ENCODE measurements around the gene MPI. TPM values are rescaled to one million over a fixed set of nuclear protein-coding genes. Genes with fewer than 3 reads are reported as not detected.

The MPI gene
- total and polyA plus RNA-seq, 2 experiments from 2014 or later, result 18.0 to 74.2 TPM

- TF ChIP-seq ZNF462 (CRISPR knock-in tag; IDR thresholded peaks at IDR 0.05), result no peak
Observed at GRCh38 chr15:74866090-74866489, 23.8 kb upstream of the MPI start (continued).

- H2AFZ ChIP-seq, result no peak overlapping the region
- Mint-ChIP-seq H3K36me3 (ENCODE audit: low read depth) (peaks cover 19% of the 10 kb centered on the region; the same call in 2 of the 3 replicates), H3K27ac (no peak overlapping the region), H3K4me3 (no peak overlapping the region), H3K9me3 (no peaks in the 10 kb centered on the region), H3K27me3 (ENCODE audit: insufficient read depth, low read depth, poor library complexity) (peaks cover 11% of the 10 kb centered on the region), H3K4me1 (peaks cover 21% of the 10 kb centered on the region)
- H3K36me3 ChIP-seq (ENCODE audit: insufficient read depth), result no peaks in the 10 kb centered on the region
- H4K20me1 ChIP-seq (replicated peaks; ENCODE audit: insufficient read depth), result peaks cover 37% of the 10 kb centered on the region
- H3K4me1 ChIP-seq (ENCODE audit: insufficient read depth), result no peaks in the 10 kb centered on the region
- no peak overlapping the region for H3K27ac ChIP-seq (ENCODE audit: low read depth)
- H3K27me3 ChIP-seq (ENCODE audit: insufficient read depth), result no peaks in the 10 kb centered on the region
- no peaks in the 10 kb centered on the region for H3K9me2 ChIP-seq (ENCODE audit: insufficient read depth)
- no peak overlapping the region for H3K4me3 ChIP-seq
- no peak for ATAC-seq
- DNase-seq (ENCODE audit: low spot score), result no peak
- peaks cover 61% of the 10 kb centered on the region for H3K79me2 ChIP-seq (replicated peaks; ENCODE audit: insufficient read depth)
- no peak overlapping the region for H3K4me2 ChIP-seq
- H3F3A ChIP-seq (replicated peaks; ENCODE audit: low read depth), result no peaks in the 10 kb centered on the region
- TF ChIP-seq POLR2AphosphoS5 (IDR thresholded peaks at IDR 0.05; ENCODE audit: low read depth) (no peak), ZNF331 (CRISPR knock-in tag; IDR thresholded peaks at IDR 0.05; ENCODE audit: low read depth) (no peak), ETS1 (IDR thresholded peaks at IDR 0.05) (no peak), CTCF (conservative IDR thresholded peaks at IDR 0.05; ENCODE audit: low read depth in 2 of 2) (no peak), JUNB (IDR thresholded peaks at IDR 0.05; ENCODE audit: unreplicated experiment) (no peak), ZNF462 (CRISPR knock-in tag; IDR thresholded peaks at IDR 0.05) (no peak)
Observed at GRCh38 chr15:74867466-74868038, 22.3 kb upstream of the MPI start.

All from GM23338 (cell line).